ENCODE measurements around the gene TEX35.

DNA sequence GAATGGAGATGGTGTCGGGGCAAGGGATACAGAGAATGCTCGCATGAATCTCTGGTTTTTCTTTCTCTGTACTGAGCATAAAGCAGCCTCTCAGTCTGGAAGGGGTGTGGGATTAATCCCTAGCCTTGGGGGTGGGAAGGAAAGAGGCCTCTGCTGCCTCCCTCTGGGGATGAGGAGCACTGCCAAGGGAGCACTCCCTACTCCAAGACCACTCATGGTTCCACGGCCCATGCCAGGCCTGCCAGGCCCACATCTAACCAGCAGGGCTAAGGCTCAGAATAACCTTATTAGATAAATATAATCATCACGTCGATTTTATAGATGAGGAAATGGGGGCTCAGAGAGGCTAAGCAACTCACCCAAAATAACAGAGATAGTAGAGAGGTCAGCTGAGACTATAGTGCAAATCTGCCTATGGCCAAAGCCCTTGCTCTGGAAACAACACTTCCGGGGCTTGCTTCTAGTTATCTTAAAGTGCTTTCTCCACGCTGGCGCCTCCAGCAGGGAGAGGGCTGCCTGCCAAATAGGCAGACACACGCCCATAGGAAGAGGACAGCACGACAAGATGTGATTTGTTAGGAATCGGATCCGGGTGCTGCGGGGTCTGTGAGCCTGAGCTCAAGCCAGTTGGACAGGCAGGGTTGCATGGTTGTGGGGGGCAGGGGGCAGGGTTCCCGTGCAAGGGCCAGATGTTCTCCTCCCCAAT, 522 bp downstream of the TEX35 start:
- TF ChIP-seq, protein P1, sequence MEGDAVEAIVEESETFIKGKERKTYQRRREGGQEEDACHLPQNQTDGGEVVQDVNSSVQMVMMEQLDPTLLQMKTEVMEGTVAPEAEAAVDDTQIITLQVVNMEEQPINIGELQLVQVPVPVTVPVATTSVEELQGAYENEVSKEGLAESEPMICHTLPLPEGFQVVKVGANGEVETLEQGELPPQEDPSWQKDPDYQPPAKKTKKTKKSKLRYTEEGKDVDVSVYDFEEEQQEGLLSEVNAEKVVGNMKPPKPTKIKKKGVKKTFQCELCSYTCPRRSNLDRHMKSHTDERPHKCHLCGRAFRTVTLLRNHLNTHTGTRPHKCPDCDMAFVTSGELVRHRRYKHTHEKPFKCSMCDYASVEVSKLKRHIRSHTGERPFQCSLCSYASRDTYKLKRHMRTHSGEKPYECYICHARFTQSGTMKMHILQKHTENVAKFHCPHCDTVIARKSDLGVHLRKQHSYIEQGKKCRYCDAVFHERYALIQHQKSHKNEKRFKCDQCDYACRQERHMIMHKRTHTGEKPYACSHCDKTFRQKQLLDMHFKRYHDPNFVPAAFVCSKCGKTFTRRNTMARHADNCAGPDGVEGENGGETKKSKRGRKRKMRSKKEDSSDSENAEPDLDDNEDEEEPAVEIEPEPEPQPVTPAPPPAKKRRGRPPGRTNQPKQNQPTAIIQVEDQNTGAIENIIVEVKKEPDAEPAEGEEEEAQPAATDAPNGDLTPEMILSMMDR (IDR thresholded peaks at IDR 0.05; ENCODE audit: low read depth, low read length): no peak
- TF ChIP-seq POLR2A (IDR thresholded peaks at IDR 0.05; ENCODE audit: extremely low read depth, insufficient read length): no peak
